ENCODE results near the gene TBCCD1. TPM values are rescaled to one million over a fixed set of nuclear protein-coding genes. Genes with fewer than 3 reads are reported as not detected.

TBCCD1 gene
- total RNA-seq, 4 donors from 2014 or later = 9.7 to 17.7 (median 14.6) TPM

DNA sequence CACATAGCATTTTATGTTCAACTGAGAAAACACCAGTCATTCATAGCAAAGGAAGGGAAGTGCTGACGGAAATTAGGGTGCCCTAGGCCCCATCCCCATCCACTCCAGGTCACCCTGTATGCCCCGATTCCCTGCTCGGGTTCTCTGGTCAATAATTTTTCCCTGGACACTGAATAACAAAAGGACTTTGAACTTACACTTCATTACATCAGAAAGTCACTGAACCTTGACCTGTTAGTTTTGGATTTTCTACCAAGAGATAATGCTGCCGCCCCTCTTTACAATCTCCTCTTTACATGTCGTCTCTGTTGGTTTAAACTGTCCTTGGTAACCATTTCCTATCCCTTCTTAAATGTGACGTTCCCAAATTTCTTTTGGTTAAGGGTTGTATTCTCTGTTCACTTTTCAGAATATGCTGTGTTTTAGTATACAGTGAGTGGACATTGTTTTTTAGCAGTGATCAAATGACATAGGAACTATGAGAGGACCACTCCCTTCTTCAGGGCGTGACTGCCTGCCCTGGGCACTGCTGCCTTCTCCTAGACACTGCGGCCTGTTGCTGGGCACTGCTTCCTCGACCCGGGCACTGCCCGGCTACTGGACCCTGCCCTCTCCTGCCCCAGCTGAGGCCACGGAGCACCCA, 32.1 kb upstream of the TBCCD1 start:
- WGBS, 2 donors = 82 to 83% methylated on average over 12 of the region's 12 CpGs
- H3K4me3 ChIP-seq (ENCODE audit: low read depth, poor library complexity, severe bottlenecking) = no peak overlapping the region
- TF ChIP-seq, protein P1, sequence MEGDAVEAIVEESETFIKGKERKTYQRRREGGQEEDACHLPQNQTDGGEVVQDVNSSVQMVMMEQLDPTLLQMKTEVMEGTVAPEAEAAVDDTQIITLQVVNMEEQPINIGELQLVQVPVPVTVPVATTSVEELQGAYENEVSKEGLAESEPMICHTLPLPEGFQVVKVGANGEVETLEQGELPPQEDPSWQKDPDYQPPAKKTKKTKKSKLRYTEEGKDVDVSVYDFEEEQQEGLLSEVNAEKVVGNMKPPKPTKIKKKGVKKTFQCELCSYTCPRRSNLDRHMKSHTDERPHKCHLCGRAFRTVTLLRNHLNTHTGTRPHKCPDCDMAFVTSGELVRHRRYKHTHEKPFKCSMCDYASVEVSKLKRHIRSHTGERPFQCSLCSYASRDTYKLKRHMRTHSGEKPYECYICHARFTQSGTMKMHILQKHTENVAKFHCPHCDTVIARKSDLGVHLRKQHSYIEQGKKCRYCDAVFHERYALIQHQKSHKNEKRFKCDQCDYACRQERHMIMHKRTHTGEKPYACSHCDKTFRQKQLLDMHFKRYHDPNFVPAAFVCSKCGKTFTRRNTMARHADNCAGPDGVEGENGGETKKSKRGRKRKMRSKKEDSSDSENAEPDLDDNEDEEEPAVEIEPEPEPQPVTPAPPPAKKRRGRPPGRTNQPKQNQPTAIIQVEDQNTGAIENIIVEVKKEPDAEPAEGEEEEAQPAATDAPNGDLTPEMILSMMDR (IDR thresholded peaks at IDR 0.05) = no peak
- TF ChIP-seq POLR2A (IDR thresholded peaks at IDR 0.05) = no peak
- intact Hi-C loops (cut with DNase I; ENCODE audit: low total_unique reads) = no loop called here
- no peak for DNase-seq (ENCODE audit: low spot score in 2 of 2)

DNA sequence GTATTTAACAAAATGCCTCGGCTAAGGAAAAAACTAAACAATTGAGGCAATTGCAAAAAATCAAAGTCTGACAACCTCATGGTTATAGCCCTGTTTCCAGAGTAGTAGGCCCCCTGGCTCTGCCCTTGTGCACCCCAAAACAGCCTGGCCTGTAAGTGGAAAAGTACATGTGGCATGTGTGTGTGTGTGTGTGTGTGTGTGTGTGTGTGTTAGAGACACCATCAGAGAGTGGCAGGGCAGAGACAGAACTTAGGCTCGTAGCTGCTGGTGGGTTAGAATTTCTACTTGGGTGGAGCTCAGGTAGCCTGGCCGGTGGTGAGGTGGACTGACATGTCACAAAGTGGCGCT, 31.6 kb upstream of the TBCCD1 start:
- no peak overlapping the region for H3K4me3 ChIP-seq (ENCODE audit: low read depth, poor library complexity, severe bottlenecking)
- no peak for DNase-seq (ENCODE audit: low spot score in 2 of 2)
- TF ChIP-seq POLR2A (IDR thresholded peaks at IDR 0.05) = no peak
- TF ChIP-seq, protein P1 (IDR thresholded peaks at IDR 0.05) = no peak
- 82 to 84% methylated on average over 4 of the region's 4 CpGs for WGBS, 2 donors
- intact Hi-C loops (cut with DNase I; ENCODE audit: low total_unique reads) = no loop called here

DNA sequence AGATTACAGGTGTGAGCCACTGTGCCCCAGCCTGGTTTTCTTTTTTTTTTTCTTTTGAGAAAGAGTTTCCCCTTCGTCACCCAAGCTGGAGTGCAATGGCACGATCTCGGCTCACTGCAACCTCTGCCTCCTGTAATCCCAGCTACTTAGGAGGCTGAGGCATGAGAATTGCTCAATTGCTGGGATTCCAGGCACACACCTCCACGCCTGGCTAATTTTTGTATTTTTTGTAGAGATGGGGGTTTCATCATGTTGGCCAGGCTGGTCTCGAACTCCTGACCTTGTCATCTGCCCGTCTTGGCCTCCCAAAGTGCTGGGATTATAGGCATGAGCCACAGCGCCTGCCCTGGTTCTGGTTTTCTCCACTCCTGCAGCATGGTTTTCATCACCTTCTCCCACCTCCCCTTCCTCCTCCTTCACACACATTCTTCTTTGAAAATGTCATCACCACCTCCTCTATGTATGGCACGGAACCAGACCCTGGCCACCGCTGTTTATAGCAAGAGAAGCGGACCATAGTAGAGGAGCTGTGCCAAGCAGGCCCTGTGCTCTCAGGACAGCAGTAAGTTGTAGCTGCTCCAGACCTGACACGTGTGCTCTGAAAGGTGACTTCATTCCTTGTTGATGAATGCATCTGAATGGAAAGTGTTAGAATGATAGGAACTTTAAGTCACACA, 31.1 kb upstream of the TBCCD1 start:
- intact Hi-C loops (cut with DNase I; ENCODE audit: low total_unique reads) = no loop called here
- H3K4me3 ChIP-seq (ENCODE audit: low read depth, poor library complexity, severe bottlenecking) = no peak overlapping the region
- TF ChIP-seq, protein P1 (IDR thresholded peaks at IDR 0.05) = no peak
- TF ChIP-seq POLR2A (IDR thresholded peaks at IDR 0.05) = no peak
- 78 to 79% methylated on average over 11 of the region's 11 CpGs for WGBS, 2 donors
- no peak for DNase-seq (ENCODE audit: low spot score in 2 of 2)

DNA sequence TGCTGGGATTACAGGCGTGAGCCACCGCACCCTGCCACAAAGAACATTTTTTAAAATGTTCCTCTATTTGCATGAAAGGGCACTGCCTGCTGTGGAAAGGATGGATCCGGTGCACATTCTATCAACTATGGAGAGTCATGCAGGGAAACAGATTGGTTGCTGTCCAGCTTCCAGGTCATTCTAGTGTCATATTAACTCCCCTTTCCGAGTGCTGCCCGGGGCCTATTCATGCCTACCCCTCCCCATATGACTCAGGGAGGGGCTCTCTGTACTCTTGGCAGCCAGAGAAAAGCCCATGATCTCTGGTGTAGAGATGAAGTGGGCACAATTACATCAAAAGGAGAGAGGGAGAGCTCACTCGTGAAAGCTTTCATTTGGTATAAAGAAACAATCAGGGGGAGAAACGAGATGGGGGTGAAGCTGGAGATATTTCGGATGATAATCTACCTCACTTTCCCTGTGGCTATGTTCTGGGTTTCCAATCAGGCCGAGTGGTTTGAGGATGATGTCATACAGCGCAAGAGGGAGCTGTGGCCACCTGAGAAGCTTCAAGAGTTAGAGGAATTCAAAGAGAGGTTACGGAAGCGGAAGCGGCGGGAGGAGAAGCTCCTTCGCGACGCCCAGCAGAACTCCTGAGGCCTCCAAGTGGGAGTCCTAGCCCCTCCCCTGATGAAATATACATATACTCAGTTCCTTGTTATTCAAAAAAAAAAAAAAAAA, 29.6 kb upstream of the TBCCD1 start:
- DNase-seq (ENCODE audit: low spot score in 2 of 2) = no peak
- WGBS, 2 donors = 57 to 58% methylated on average over 17 of the region's 17 CpGs
- intact Hi-C loops (cut with DNase I; ENCODE audit: low total_unique reads) = no loop called here
- no peak overlapping the region for H3K4me3 ChIP-seq (ENCODE audit: low read depth, poor library complexity, severe bottlenecking)
- TF ChIP-seq, protein P1 (IDR thresholded peaks at IDR 0.05) = no peak
- no peak for TF ChIP-seq POLR2A (IDR thresholded peaks at IDR 0.05)

DNA sequence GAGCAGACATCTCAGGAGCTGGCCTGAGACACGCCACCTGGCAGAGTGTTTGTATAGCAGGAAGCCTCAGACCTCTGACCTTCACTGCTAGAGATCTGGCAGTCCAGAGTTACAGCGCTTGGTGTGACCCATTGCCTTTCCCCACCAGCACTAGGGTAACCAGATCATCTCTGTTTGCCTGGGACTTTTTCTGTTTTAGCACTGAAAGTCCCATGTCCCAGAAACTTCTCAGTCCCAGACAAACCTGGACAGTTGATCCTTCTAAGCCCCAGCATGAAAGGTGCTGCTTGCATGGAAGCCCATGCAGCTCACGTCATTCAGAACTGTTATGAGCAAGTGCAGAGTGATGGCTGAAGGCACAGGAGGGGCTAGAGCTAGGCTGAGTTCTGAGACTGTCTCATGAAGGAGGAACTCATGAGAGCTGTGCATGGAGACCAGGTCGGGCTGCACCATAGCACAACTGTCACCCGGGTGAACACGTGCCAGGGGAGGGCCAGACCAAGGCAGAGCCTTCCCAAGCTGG, 27.5 kb upstream of the TBCCD1 start:
- DNase-seq (ENCODE audit: low spot score in 2 of 2) = no peak
- 86 to 87% methylated on average over 6 of the region's 6 CpGs for WGBS, 2 donors
- no peak for TF ChIP-seq POLR2A (IDR thresholded peaks at IDR 0.05)
- TF ChIP-seq, protein P1 (IDR thresholded peaks at IDR 0.05) = no peak
- intact Hi-C loops (cut with DNase I; ENCODE audit: low total_unique reads) = no loop called here
- no peak overlapping the region for H3K4me3 ChIP-seq (ENCODE audit: low read depth, poor library complexity, severe bottlenecking)

Measured in lower leg skin (tissue), 4 donors.